Measurements from ENCODE around the gene KIF12. TPM values are rescaled to one million over a fixed set of nuclear protein-coding genes. Genes with fewer than 3 reads are reported as not detected.

The KIF12 gene
- 0.26 TPM in 1 of 2 replicates, not detected in the other for total RNA-seq

DNA sequence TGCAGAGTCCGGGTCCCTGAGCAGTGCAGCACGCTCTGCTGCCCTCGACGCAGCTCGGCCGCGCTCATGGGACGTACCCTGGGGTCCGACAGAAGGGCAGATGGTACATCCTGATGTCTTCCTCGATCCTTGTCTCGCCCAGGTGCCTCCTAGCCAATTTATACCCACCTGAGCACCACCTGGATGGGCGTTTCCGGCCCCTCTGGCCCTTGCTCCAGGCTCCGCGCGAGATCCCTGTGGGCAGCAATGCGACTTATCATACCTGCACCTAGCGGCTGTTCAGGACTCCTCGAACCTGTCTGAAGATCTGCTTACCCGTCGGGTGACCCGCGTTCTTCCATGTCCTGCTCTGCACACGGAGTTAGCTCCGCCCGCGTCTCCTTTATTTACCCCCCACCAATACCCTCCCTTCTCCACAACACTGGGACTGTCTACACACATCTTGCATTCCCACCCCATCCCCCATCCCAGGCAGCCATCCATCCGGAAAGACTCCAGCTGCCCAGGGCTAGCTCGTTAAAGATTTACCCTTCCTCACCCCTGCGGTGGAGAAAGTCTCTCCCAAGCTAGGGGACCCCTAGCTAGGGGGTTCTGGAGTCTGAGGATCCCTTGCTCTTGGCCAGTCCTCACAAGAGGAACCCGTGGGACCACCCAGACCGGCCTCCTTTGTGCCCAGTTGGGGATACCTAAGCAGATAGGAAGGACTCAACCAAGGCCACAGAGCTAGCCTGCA, at the start of gene KIF12:
Gene KIF12 (minus strand): TSS at position 357 of the 733 bp plus-strand sequence. CDS start 16 bp downstream, at position 341.
- TF ChIP-seq, protein P1, sequence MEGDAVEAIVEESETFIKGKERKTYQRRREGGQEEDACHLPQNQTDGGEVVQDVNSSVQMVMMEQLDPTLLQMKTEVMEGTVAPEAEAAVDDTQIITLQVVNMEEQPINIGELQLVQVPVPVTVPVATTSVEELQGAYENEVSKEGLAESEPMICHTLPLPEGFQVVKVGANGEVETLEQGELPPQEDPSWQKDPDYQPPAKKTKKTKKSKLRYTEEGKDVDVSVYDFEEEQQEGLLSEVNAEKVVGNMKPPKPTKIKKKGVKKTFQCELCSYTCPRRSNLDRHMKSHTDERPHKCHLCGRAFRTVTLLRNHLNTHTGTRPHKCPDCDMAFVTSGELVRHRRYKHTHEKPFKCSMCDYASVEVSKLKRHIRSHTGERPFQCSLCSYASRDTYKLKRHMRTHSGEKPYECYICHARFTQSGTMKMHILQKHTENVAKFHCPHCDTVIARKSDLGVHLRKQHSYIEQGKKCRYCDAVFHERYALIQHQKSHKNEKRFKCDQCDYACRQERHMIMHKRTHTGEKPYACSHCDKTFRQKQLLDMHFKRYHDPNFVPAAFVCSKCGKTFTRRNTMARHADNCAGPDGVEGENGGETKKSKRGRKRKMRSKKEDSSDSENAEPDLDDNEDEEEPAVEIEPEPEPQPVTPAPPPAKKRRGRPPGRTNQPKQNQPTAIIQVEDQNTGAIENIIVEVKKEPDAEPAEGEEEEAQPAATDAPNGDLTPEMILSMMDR (IDR thresholded peaks at IDR 0.05; ENCODE audit: insufficient read depth, low read length, severe bottlenecking), result no peak
- no peak for DNase-seq (ENCODE audit: low read depth)
- peaks cover 4% of the 10 kb centered on the region for H3K27me3 ChIP-seq (ENCODE audit: control insufficient read depth, insufficient read depth, low read length)
- no peak for FAIRE-seq
- no peaks in the 10 kb centered on the region for H3K36me3 ChIP-seq (ENCODE audit: control insufficient read depth, insufficient read depth, low read length)
- peak within 1 kb of the TSS; percentile 40 for H3K4me3 ChIP-seq (ENCODE audit: low read depth, low read length)

DNA sequence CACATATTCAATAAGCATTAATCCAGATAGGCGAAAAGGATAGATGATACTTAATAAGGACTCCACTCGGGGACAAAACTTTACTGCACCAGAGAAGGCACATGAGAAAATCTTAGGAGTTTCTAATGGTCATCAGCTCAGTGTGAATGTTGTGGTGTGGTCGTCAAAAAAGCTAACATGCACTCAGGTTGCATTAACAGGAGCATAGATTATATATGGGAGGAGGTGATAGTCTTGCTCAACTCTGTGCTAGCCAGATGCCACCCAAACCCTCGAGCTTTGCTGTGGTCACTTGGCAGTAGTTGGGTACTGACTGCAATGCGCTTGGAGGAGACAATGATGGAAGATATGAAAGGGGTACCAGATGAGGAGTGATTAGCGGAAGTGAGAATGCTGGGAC, 47.6 kb upstream of the KIF12 start:
- no peaks in the 10 kb centered on the region for H3K36me3 ChIP-seq (ENCODE audit: control insufficient read depth, insufficient read depth, low read length)
- no peak overlapping the region for H3K4me3 ChIP-seq (ENCODE audit: low read depth, low read length)
- TF ChIP-seq, protein P1 (IDR thresholded peaks at IDR 0.05; ENCODE audit: insufficient read depth, low read length, severe bottlenecking), result no peak
- no peak for DNase-seq (ENCODE audit: low read depth)
- peaks cover 5% of the 10 kb centered on the region for H3K27me3 ChIP-seq (ENCODE audit: control insufficient read depth, insufficient read depth, low read length)
- FAIRE-seq, result no peak

DNA sequence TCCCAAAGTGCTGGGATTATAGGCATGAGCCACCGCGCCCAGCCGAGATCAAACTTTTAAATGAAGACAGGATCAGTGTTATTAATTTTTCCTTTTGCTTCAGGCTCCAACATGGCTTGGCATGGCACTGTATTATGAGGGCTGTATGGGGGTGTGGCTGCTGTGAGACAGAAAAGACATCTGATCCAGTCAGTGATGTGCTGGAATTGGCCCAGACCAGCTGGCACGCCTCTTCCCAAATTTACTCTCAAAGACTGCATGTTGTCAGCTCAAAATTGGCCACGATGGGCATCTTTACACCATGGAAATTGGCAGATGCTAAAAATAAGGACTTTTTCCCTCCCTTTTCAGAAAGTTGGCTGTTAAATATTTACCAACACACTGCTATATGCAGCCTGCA, 44.1 kb upstream of the KIF12 start:
- TF ChIP-seq, protein P1 (IDR thresholded peaks at IDR 0.05; ENCODE audit: insufficient read depth, low read length, severe bottlenecking), result no peak
- peaks cover 7% of the 10 kb centered on the region for H3K27me3 ChIP-seq (ENCODE audit: control insufficient read depth, insufficient read depth, low read length)
- no peak overlapping the region for H3K4me3 ChIP-seq (ENCODE audit: low read depth, low read length)
- no peaks in the 10 kb centered on the region for H3K36me3 ChIP-seq (ENCODE audit: control insufficient read depth, insufficient read depth, low read length)
- FAIRE-seq (no peak), DNase-seq (ENCODE audit: low read depth) (no peak)

DNA sequence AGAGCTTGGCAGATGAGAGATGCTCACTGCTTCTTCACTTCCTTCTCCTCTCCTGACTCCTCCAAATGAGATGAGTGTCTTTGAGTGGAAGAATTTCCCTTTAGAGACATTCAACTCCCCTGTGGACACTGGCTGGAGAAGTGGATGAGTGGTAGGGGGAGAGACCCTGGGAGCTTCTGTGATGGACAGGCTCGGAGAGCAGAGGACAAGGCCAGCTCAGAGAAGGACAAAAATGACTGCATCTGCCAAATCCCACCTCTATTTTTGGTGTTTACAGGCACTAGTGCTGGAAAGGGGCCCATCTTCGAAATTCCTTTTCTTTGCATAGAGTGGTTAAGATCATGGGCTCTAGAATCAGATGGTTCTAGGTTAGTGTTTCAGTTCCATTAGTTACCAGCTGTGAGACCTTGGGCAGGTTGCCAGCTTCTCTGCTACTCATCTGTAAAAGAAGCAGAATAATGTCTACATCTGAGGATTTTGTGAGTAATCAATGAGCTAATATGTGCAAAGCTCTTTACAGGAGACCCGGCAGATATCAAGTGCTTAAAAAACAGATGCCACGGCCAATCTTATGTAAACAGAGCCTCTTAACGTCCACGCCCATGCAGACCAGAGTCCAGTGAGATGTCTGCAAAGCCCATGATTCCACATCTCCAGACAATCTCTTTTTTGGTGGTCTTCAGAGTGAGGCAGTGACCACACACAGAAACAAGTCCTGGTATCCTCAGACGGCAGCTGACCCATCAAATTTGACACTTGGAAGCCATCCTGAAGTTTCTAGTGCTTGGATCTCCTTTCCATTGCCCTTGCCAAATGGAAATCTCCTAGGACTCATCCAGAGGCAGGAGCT, 42.7 kb upstream of the KIF12 start:
- DNase-seq (ENCODE audit: low read depth) (peak; percentile 20), FAIRE-seq (no peak)
- TF ChIP-seq, protein P1 (IDR thresholded peaks at IDR 0.05; ENCODE audit: insufficient read depth, low read length, severe bottlenecking), result no peak
- Histone ChIP-seq H3K4me3 (ENCODE audit: low read depth, low read length) (no peak overlapping the region), H3K27me3 (ENCODE audit: control insufficient read depth, insufficient read depth, low read length) (peaks cover 7% of the 10 kb centered on the region), H3K36me3 (ENCODE audit: control insufficient read depth, insufficient read depth, low read length) (no peaks in the 10 kb centered on the region)

DNA sequence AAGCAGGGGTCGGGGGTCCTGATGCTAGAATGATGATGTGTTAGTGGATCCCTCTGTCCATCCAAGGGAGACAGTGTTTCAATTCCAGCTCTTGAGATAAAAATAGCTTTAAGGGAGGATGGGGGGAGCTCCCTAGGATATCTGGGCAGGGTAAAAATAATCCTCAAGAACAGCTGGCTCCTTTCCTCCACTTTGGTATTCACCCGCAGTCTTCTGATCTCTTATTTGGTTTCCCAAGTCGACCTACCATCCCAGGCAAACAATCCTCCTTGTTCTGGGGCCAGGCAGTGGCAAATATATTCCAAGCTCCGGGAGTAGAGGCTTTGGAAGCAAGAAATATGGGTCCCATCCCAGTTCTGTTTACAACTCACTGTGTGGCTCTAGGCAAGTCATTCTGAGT, 41.8 kb upstream of the KIF12 start:
- FAIRE-seq, result no peak
- TF ChIP-seq, protein P1 (IDR thresholded peaks at IDR 0.05; ENCODE audit: insufficient read depth, low read length, severe bottlenecking), result no peak
- peaks cover 9% of the 10 kb centered on the region for H3K27me3 ChIP-seq (ENCODE audit: control insufficient read depth, insufficient read depth, low read length)
- H3K4me3 ChIP-seq (ENCODE audit: low read depth, low read length), result no peak overlapping the region
- DNase-seq (ENCODE audit: low read depth), result no peak
- H3K36me3 ChIP-seq (ENCODE audit: control insufficient read depth, insufficient read depth, low read length), result no peaks in the 10 kb centered on the region

Data from bronchial epithelial cell (primary cell).